ENCODE data around the gene ACTR8.

- TF ChIP-seq, protein P1, sequence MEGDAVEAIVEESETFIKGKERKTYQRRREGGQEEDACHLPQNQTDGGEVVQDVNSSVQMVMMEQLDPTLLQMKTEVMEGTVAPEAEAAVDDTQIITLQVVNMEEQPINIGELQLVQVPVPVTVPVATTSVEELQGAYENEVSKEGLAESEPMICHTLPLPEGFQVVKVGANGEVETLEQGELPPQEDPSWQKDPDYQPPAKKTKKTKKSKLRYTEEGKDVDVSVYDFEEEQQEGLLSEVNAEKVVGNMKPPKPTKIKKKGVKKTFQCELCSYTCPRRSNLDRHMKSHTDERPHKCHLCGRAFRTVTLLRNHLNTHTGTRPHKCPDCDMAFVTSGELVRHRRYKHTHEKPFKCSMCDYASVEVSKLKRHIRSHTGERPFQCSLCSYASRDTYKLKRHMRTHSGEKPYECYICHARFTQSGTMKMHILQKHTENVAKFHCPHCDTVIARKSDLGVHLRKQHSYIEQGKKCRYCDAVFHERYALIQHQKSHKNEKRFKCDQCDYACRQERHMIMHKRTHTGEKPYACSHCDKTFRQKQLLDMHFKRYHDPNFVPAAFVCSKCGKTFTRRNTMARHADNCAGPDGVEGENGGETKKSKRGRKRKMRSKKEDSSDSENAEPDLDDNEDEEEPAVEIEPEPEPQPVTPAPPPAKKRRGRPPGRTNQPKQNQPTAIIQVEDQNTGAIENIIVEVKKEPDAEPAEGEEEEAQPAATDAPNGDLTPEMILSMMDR (conservative IDR thresholded peaks at IDR 0.05; ENCODE audit: low read depth, low read length): no peak
- TF ChIP-seq EZH2 (IDR thresholded peaks at IDR 0.05; ENCODE audit: borderline replicate concordance, low read depth, low read length, poor library complexity, severe bottlenecking): no peak
These were observed 45.7 kb downstream of the ACTR8 start for GRCh38 chr3:53836084-53836872.

Data from A673 (cell line).